Keratinocyte (primary cell): Measurements from ENCODE around the gene TRMT1. TPM values are rescaled to one million over a fixed set of nuclear protein-coding genes. Genes with fewer than 3 reads are reported as not detected.
"Not testable (repeated sequence)": the region's sequence is repeated elsewhere in the genome, so short reads cannot be mapped to it uniquely, and the experiment has no call there.

Source experiments
- DNase-seq: peaks from one replicate; pipeline ENCODE4 v3.0.0-alpha.2; 2011; ENCODE audit warnings: low read depth, missing footprints, low spot score
- FAIRE-seq: peaks from 2 replicates; lab custom pipeline; 2011; peaks lifted over from hg19 to GRCh38; lab: Jason Lieb, UNC
- H2AFZ ChIP-seq: 2 replicates; pipeline ENCODE4 v1.6.0; 2012; ENCODE audit warnings: low read length, control low read depth, inconsistent platforms; ENCODE audit not compliant: control insufficient read depth
- H3K27ac ChIP-seq: 2 replicates; pipeline ENCODE4 v1.5.1; 2011; ENCODE audit warnings: low read length; ENCODE audit not compliant: control insufficient read depth, insufficient read depth
- H3K27me3 ChIP-seq: 3 replicates; pipeline ENCODE4 v1.6.0; 2011; ENCODE audit warnings: low read length; ENCODE audit not compliant: control insufficient read depth, insufficient read depth; ENCODE audit errors: extremely low read depth
- H3K36me3 ChIP-seq, 2 experiments: 2 replicates in 1 of 2; 3 replicates in 1 of 2; pipeline ENCODE4 v1.5.1; 2011; ENCODE audit warnings: low read length in 2 of 2, mild to moderate bottlenecking in 1 of 2; ENCODE audit not compliant: control insufficient read depth in 2 of 2, insufficient read depth in 2 of 2; ENCODE audit errors: extremely low read depth in 1 of 2
- H3K4me1 ChIP-seq: 3 replicates; pipeline ENCODE4 v1.5.1; 2011; ENCODE audit warnings: low read length; ENCODE audit not compliant: control insufficient read depth, insufficient read depth; ENCODE audit errors: extremely low read depth
- H3K4me2 ChIP-seq: 3 replicates; pipeline ENCODE4 v1.6.0; 2011; ENCODE audit warnings: low read depth, low read length; ENCODE audit not compliant: control insufficient read depth, insufficient read depth; ENCODE audit errors: extremely low read depth
- H3K4me3 ChIP-seq, 3 experiments: fragments of 200-600 bp in 1 of 3; sonication (generic) in 1 of 3; 2 replicates in 2 of 3; 3 replicates in 1 of 3; pipeline ENCODE4 v1.5.1; 2011 to 2016; ENCODE audit warnings: low read length in 3 of 3, mild to moderate bottlenecking in 3 of 3, control low read depth in 2 of 3, inconsistent platforms in 1 of 3, low read depth in 1 of 3, mixed read lengths in 1 of 3, mixed run types in 1 of 3, moderate library complexity in 1 of 3; ENCODE audit not compliant: control insufficient read depth in 2 of 3, insufficient read depth in 2 of 3; ENCODE audit errors: extremely low read depth in 1 of 3
- H3K79me2 ChIP-seq: 2 replicates; pipeline ENCODE4 v1.6.0; 2012; ENCODE audit warnings: low read length; ENCODE audit not compliant: control insufficient read depth, insufficient read depth
- H3K9ac ChIP-seq: 3 replicates; pipeline ENCODE4 v1.6.0; 2011; ENCODE audit warnings: low read length; ENCODE audit not compliant: control insufficient read depth, insufficient read depth; ENCODE audit errors: extremely low read depth
- H3K9me1 ChIP-seq: 3 replicates; pipeline ENCODE4 v1.6.0; 2011; ENCODE audit warnings: low read length; ENCODE audit not compliant: control insufficient read depth, insufficient read depth; ENCODE audit errors: extremely low read depth
- H3K9me3 ChIP-seq: 2 replicates; pipeline ENCODE4 v1.5.1; 2012; ENCODE audit warnings: low read depth, low read length; ENCODE audit not compliant: control insufficient read depth
- H4K20me1 ChIP-seq: 3 replicates; pipeline ENCODE4 v1.6.0; 2011; ENCODE audit warnings: low read length; ENCODE audit not compliant: control insufficient read depth, insufficient read depth; ENCODE audit errors: extremely low read depth
- CTCF ChIP-seq, 3 experiments: IDR thresholded peaks in 1 of 3; conservative IDR thresholded peaks in 1 of 3; optimal IDR thresholded peaks in 1 of 3; 2 replicates in 2 of 3; 3 replicates in 1 of 3; pipeline versions ENCODE3 to v1.5.1; 2011; ENCODE audit warnings: low read length in 3 of 3, mild to moderate bottlenecking in 3 of 3, moderate library complexity in 2 of 3, control low read depth in 1 of 3, inconsistent platforms in 1 of 3; ENCODE audit not compliant: insufficient read depth in 2 of 3; ENCODE audit errors: extremely low read depth in 1 of 3
- EZH2 ChIP-seq: IDR thresholded peaks from one replicate; pipeline ENCODE4 v1.6.1; 2012; ENCODE audit warnings: inconsistent platforms, mild to moderate bottlenecking, low read length, moderate library complexity
- dilution Hi-C: fragments of 300-500 bp; cut with MboI; formaldehyde crosslinking; loops from one replicate; pipeline ENCODE4 v1.7.0; 2020; ENCODE audit warnings: low sequenced_read_pairs; ENCODE audit not compliant: extremely low pct_ligation_motif_present
- polyA plus RNA-seq, 5 experiments: library from polyadenylated mRNA; depleted of rRNA in 3 of 5; stranded (reverse) in 3 of 5; stranded (forward) in 1 of 5; unstranded in 1 of 5; fragments of >200 nt; gene quantifications; 1 replicate in 1 of 5; 2 replicates in 3 of 5; 3 replicates in 1 of 5; pipeline versions ENCODE4 v1.2.1 to v1.2.3, GENCODE V29; 2011 to 2012; ENCODE audit warnings: missing spikeins in 2 of 5, low read depth in 1 of 5, low replicate concordance in 1 of 5

Gene TRMT1
- polyA plus RNA-seq, 1 donor (not counting 4 experiments of a cell fraction or from before 2014, with no cell fraction given) = 30.9 TPM

GRCh38 chr19:13150187-13150930 lies 33.8 kb upstream of the TRMT1 start, which contains the start of the genes IER2 and STX10:
Gene IER2, plus strand, starts transcription at chr19:13150411. Its CDS starts 2,776 bp downstream, at chr19:13153187.
Gene STX10, minus strand, starts transcription at chr19:13150375. Its CDS starts 202 bp downstream, at chr19:13150173.
- Histone ChIP-seq H3K27ac (peak within 1 kb of the TSS; percentile 97), H3K4me2 (peak within 1 kb of the TSS; percentile 85), H3K27me3 (no peaks in the 10 kb centered on the region), H3K9ac (peak within 1 kb of the TSS; percentile 98), H2AFZ (peak within 1 kb of the TSS; percentile 76), H3K4me1 (peaks cover 8% of the 10 kb centered on the region), H3K79me2 (peaks cover 46% of the 10 kb centered on the region), H4K20me1 (peaks cover 9% of the 10 kb centered on the region), H3K36me3 (peaks cover 3 to 16% of the 10 kb centered on the region in 2 experiments), H3K9me3 (no peaks in the 10 kb centered on the region), H3K4me3 (peak within 1 kb of the TSS; percentile 62 to 99 (median 99)), H3K9me1 (no peaks in the 10 kb centered on the region)
- no peak for TF ChIP-seq EZH2
- peak; percentile 56 to 66 (median 59) for TF ChIP-seq CTCF (optimal IDR thresholded peaks at IDR 0.05 in 1 of 3, IDR thresholded peaks at IDR 0.05 in 1 of 3, conservative IDR thresholded peaks at IDR 0.05 in 1 of 3; ENCODE audit: extremely low read depth in 1 of 3, insufficient read depth in 2 of 3, low read length in 3 of 3)
- no peak for DNase-seq
- dilution Hi-C loops = no loop called here
- FAIRE-seq = no peak

- TF ChIP-seq EZH2 = no peak
- TF ChIP-seq CTCF (optimal IDR thresholded peaks at IDR 0.05 in 1 of 3, IDR thresholded peaks at IDR 0.05 in 1 of 3, conservative IDR thresholded peaks at IDR 0.05 in 1 of 3; ENCODE audit: extremely low read depth in 1 of 3, insufficient read depth in 2 of 3, low read length in 3 of 3) = no peak
- Histone ChIP-seq H3K79me2 (peaks cover 48% of the 10 kb centered on the region), H3K9me1 (no peaks in the 10 kb centered on the region), H2AFZ (peak overlapping the region; percentile 76), H3K27ac (peak overlapping the region; percentile 97), H3K9me3 (no peaks in the 10 kb centered on the region), H4K20me1 (peaks cover 9% of the 10 kb centered on the region), H3K4me1 (peaks cover 2% of the 10 kb centered on the region), H3K27me3 (no peaks in the 10 kb centered on the region), H3K4me2 (peak overlapping the region; percentile 85), H3K36me3 (peaks cover 6 to 18% of the 10 kb centered on the region in 2 experiments), H3K4me3 (peak overlapping the region; percentile 62 to 99 (median 99)), H3K9ac (peak overlapping the region; percentile 98)
- DNase-seq = no peak
- FAIRE-seq = no peak
- dilution Hi-C loops = no loop called here
Observed at GRCh38 chr19:13149628-13150186, 33.2 kb upstream of the TRMT1 start.

GRCh38 chr19:13149173-13149627 lies 32.7 kb upstream of the TRMT1 start:
- peak overlapping the region; percentile 76 for H2AFZ ChIP-seq
- H3K9me1 ChIP-seq, DNase-seq, dilution Hi-C loops, H3K4me1 ChIP-seq, H3K27me3 ChIP-seq, H4K20me1 ChIP-seq, FAIRE-seq, H3K9me3 ChIP-seq: not testable (repeated sequence)
- H3K9ac ChIP-seq = peak overlapping the region; percentile 98
- peaks cover 6 to 18% of the 10 kb centered on the region in 2 experiments for H3K36me3 ChIP-seq
- H3K4me2 ChIP-seq = peak overlapping the region; percentile 85
- H3K4me3 ChIP-seq = peak overlapping the region; percentile 62 to 99 (median 99)
- H3K27ac ChIP-seq = peak overlapping the region; percentile 97
- H3K79me2 ChIP-seq = peaks cover 44% of the 10 kb centered on the region
